Stimulated activated CD4-positive, alpha-beta T cell treated with anti-CD3 and anti-CD28 coated beads, Interleukin-2, amount 100 ng/mL, for 24 hours (primary cell): Measurements from ENCODE around the gene KCNQ5.

Source experiments
- DNase-seq, 2 donors: peaks; one replicate each; pipeline ENCODE4 v3.0.0-alpha.2; 2020

Gene KCNQ5

DNA sequence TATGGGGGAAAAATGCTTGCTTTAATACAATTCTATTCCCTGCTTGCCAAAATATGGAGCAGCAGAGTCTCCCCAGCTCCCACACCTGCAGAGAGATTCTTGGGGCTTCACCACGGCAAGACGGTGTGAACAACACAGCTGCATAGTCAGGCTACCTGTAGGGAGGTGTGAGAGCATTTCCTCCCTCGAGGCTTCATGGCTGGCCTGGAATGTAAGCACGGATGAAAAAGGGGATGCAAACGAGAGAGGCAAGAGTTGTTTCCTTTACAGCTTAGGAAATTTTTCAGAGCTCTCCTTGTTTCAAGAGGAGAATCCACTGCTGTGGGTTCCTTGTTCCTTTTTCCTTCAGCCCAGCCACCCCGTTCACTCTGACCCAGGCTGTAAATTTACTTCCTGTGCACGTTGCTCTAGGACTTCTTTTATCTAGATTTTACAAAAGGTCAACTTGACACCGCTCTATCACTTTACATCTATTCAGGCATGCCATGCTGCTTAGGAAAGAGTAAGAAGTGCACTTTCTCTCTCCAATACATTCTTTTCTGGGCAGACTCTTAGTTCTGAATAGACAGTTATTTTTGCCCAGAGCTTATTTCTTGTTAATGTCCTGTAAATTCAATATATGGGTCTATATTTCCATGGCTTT lies 406.4 kb downstream of the KCNQ5 start:
- DNase-seq = no peak

- no peak for DNase-seq
These were observed 407.1 kb downstream of the KCNQ5 start for GRCh38 chr6:73028893-73029450.

DNA sequence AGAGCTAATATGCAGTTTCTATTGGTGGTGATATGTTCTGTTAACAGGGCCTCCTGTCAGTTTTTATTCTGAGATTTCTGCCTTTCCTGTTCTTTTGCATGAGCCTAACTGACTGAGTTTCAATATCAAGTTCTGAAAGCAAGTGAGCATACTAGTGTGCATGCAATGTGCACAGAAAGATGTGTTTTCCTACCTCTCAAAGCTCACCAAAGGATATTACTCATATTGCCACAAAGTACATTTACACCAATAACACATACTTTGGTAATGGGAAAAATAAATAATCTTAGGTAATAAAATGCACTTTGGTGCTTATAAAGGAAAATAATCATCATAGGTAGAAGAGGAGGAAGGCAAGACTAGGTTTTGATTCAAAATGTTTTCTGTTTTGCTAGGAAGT lies 408.4 kb downstream of the KCNQ5 start:
- DNase-seq = no peak

GRCh38 chr6:73030791-73031782 lies 409.2 kb downstream of the KCNQ5 start:
- DNase-seq = no peak

DNA sequence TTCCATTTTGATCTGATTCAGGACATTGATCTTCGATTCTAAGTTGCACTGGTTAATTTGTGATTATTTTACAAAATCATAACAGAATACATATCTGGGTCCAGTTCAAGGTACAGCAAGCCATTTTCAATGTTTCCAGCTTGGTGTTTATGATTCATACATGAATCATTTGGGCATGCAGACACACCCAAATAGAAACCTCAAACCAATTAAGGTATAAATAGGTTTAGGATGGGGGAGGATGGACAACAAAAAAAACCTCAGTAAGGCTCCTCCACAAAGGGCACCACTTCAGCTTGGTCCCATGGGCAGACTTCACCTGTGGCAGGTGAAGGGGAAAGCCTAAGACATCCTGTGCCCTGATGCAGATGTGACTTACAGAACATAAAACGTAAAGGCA lies 410.7 kb downstream of the KCNQ5 start:
- no peak for DNase-seq

- no peak for DNase-seq
These were observed 414.8 kb downstream of the KCNQ5 start for GRCh38 chr6:73036689-73037088.

DNA sequence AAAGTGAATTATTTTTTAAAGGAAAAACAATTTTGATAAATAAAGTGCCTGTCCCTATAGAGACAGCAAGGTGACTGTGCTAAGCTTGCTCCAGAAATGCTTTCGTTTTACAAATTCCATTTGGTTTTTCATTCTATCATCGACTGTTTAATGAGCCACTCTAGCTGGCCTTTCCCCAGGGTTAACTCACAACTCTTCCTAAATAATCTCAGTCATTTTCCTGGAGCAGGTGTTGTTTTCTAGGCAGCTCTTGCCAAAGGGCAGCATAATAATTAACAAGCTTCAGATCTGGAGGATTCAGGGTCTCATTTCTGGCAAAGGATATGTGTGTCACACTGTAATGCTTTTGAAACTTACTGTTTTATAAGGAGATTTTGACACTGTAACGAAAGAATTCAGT lies 419.2 kb downstream of the KCNQ5 start:
- no peak for DNase-seq

DNA sequence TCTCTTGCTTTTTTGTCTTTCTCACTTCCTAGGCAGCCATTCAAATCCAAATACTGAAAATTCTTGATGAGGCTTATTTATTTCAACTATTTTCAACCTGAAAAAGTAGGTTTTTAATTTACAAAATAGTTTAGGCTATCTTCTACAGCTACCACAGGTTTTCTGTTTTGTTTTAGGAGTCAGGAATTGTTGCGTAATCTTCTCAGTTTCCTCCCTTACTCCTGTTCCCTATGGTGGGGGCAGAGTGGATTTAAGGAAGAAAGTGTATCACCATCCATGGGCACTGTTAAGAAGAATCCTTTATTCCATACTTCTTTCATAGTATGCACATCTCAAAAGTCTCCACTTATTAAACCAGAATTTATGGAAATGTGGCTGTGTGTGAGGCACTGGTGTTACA lies 421.0 kb downstream of the KCNQ5 start:
- DNase-seq = no peak

DNA sequence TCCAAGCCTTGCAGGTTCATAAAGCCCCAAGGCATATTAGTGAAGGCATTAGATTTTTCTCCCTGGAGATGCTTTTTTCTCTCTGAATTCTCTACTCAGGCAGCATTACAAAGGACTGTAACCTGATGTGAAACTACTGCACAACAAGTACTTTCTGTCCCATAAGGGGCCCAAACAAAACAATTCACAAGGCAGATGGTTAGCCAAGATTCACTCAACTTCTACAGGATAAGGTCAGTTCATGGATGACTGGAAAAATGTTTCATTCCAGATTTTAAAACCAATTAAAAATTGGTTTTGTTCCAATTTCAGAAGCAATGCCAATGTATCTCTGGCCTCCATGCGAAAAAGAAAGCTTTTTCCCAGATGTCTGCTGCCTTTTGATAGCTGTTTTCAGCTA lies 421.6 kb downstream of the KCNQ5 start:
- no peak for DNase-seq

DNA sequence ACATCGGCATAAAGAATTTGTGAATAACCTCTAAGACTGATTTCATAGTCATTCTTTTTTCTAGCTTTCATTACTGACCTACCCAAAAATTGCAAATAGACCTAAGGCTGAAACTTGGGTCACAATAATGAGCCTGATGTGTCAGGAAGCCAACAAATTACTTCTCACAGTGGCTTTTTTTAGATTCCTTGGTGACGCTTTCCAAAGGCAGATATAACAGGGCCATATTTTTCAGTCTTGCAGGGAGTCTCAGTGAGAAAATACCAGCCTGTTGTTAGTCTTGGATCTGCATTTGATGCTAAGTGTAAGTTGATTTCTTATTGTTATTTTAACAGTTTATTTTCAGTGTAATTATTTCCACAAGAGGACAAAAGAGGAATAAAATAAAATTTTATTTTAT lies 423.7 kb downstream of the KCNQ5 start:
- DNase-seq = no peak

DNA sequence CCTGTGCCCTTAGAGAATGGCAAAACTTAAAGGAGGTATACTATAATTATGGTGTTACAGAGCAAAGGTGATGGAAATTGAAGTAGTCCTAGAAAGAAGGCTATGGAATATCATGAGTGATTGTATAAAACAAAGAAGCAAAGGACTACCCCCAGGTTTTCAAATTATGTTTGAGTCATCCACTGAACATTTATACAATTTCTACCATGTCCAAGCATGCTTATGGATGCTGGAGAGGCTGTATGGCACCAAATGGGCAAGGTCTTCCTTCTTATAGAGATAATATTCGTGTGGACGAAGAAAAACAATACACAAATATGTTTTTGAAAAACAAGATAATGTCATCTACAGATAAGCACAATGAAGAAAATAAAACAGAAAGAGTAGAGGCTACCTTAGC lies 425.9 kb downstream of the KCNQ5 start:
- DNase-seq = no peak

- DNase-seq = no peak
These were observed 428.2 kb downstream of the KCNQ5 start for GRCh38 chr6:73049971-73050594.

DNA sequence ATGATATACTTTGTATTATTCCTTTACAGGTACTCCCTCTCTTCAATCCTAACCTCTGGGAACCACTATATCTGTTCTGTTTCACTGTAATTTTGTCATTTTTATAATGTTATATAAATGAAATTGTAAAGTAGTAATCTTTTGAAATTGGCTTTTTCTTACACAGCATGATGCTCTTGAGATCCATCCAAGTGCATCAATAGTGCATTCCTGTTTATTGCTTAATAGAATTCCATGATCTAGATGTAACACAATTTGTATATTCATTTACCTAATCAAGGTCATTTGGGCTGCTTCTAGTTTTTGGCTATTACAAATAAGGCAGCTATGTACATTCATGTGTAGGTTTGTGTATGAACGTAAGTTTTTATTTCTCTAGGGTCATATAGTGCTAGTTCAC lies 428.8 kb downstream of the KCNQ5 start:
- DNase-seq = no peak

DNA sequence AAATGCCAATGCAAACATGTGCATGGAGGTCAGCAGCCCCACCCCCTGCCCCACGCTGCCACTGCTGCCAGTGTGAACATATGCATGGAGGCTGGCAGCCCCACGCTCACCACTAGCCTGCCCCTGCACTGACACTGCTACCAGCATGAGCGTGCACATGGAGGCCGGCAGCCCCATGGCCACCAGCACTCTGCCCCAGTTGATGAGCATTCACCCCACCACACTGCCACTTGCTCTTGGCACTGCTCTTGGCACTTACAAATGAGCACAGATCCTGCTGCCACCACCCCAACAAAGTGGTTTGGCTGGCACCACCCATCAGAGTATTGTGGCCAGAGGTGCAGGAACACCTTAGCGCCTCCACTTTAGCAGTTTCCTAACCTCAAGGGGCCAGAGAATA lies 429.3 kb downstream of the KCNQ5 start:
- no peak for DNase-seq

DNA sequence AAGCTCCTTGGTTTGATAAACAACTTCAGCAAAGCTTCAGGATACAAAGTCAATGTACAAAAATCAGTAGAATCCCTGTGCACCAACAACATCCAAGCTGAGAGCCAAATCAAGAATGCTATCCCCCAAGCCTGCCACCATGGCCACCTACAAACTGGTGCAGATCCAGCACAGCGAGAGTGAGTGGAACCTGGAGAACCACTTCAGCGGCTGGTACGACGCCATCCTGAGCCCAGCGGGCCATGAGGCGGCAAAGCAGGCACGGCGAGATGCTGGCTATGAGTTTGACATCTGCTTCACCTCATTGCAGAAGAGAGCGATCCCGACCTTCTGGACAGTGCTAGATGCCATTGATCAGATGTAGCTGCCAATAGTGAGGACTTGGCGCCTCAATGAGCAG lies 433.1 kb downstream of the KCNQ5 start:
- DNase-seq = no peak

DNA sequence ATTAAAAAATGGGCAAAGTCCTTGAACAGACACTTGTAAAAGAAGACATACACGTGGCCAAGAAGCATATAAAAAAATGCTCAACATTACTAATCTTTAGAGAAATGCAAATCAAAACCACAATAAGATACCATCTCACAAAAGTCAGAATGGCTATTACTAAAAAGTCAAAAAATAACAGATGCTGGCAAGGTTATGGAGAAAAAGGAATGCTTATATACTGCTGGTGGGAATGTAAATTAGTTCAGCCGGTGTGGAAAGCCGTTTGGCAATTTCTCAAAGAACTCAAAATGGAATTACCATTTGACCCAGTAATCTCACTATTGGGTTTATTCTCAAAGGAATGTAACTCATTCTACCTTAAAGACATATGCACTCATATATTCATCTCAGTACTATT lies 436.9 kb downstream of the KCNQ5 start:
- DNase-seq = no peak

DNA sequence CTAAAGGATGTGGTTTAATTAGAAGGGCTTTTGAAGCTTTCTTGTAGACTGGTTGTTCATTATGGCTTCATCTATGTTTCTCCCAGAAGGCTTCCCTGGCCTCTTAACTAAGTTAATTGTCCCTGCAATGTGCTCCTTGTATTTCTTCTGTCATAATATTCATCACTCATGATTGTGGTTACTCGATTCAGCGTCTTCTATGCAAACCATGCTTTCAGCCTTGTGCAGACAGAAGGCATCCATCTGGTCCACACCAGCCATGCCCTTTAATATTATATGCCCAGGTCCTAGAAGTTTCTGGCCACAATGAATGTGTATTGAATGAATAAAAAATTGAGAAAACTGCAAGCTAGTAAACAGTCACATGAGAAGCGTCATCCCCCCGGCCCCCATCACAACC lies 440.3 kb downstream of the KCNQ5 start:
- no peak for DNase-seq

- DNase-seq = no peak
These were observed 441.0 kb downstream of the KCNQ5 start for GRCh38 chr6:73062837-73063236.

GRCh38 chr6:73064266-73064665 lies 442.4 kb downstream of the KCNQ5 start:
- DNase-seq = no peak

- no peak for DNase-seq
These were observed 451.4 kb downstream of the KCNQ5 start for GRCh38 chr6:73073238-73073637.

- no peak for DNase-seq
These were observed 452.3 kb downstream of the KCNQ5 start for GRCh38 chr6:73074175-73074574.

- DNase-seq = no peak
These were observed 454.5 kb downstream of the KCNQ5 start for GRCh38 chr6:73076211-73076954.

GRCh38 chr6:73078333-73078862 lies 456.5 kb downstream of the KCNQ5 start:
- DNase-seq = no peak
